Astrocyte of the hippocampus (primary cell): ENCODE results near the gene SBDS.

Experiments
- DNase-seq: peaks from one replicate; pipeline ENCODE4 v3.0.0; 2011; ENCODE audit warnings: low read depth, low spot score

Gene SBDS

DNA sequence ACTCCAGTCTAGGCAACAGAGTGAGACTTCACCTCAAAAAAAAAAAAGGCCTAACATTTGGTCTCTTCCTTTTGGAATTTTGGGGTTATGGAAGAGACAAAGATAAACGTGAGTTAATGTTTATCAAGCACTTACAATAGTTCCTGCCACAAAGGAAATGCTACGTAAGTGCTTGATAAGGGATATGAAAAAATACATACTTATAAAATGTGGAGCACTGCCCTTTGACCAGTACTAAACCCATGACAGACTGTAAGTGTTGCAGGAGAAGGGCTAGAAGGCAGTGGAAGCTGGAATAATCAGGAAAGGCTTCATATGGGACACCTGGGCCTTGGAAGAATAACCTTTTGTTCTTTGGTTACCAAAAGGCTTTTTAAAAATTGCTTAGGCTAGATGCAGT lies 48.8 kb downstream of the SBDS start:
- no peak for DNase-seq

DNA sequence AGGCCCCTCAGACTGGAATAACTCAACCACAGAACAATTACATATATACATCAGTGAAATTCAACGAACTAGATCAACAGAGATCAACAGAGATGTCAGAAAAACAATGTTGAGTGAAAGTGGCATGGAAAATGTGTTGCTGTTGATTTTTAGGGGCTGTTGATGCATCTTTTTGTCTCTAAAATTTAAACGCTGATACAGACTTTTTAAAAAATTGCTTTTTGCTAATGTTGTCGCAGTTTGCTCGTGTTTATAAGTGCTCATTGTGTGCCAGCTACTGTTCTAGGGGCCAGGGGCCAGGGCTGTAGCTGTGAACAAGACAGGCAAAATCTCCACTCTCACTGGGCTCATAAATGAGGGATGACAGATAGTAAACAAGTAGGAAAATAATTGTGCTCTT lies 56.1 kb downstream of the SBDS start:
- no peak for DNase-seq

DNA sequence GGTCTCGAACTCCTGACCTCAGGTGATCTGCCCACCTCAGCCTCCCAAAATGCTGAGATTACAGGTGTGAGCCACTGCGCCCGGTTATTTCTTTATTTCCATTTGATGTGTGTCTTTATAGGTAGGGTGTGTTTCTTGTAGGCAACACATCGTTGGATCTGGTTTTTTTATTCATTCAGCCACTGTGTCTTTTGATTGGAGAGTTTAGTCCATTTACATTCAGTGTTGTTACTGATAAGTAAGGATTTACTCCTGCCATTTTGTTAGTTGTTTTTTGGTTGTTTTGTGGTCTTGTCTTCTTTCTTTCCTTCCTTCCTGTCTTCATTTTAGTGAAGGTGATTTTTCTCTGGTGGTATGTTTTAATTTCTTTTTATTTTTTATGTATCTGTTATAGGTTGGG lies 57.4 kb downstream of the SBDS start:
- no peak for DNase-seq
